ENCODE measurements around the gene POLA1.
"Not testable (repeated sequence)": the region's sequence is repeated elsewhere in the genome, so short reads cannot be mapped to it uniquely, and the experiment has no call there.

Gene POLA1, protein sequence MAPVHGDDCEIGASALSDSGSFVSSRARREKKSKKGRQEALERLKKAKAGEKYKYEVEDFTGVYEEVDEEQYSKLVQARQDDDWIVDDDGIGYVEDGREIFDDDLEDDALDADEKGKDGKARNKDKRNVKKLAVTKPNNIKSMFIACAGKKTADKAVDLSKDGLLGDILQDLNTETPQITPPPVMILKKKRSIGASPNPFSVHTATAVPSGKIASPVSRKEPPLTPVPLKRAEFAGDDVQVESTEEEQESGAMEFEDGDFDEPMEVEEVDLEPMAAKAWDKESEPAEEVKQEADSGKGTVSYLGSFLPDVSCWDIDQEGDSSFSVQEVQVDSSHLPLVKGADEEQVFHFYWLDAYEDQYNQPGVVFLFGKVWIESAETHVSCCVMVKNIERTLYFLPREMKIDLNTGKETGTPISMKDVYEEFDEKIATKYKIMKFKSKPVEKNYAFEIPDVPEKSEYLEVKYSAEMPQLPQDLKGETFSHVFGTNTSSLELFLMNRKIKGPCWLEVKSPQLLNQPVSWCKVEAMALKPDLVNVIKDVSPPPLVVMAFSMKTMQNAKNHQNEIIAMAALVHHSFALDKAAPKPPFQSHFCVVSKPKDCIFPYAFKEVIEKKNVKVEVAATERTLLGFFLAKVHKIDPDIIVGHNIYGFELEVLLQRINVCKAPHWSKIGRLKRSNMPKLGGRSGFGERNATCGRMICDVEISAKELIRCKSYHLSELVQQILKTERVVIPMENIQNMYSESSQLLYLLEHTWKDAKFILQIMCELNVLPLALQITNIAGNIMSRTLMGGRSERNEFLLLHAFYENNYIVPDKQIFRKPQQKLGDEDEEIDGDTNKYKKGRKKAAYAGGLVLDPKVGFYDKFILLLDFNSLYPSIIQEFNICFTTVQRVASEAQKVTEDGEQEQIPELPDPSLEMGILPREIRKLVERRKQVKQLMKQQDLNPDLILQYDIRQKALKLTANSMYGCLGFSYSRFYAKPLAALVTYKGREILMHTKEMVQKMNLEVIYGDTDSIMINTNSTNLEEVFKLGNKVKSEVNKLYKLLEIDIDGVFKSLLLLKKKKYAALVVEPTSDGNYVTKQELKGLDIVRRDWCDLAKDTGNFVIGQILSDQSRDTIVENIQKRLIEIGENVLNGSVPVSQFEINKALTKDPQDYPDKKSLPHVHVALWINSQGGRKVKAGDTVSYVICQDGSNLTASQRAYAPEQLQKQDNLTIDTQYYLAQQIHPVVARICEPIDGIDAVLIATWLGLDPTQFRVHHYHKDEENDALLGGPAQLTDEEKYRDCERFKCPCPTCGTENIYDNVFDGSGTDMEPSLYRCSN (N-terminal part only)

DNA sequence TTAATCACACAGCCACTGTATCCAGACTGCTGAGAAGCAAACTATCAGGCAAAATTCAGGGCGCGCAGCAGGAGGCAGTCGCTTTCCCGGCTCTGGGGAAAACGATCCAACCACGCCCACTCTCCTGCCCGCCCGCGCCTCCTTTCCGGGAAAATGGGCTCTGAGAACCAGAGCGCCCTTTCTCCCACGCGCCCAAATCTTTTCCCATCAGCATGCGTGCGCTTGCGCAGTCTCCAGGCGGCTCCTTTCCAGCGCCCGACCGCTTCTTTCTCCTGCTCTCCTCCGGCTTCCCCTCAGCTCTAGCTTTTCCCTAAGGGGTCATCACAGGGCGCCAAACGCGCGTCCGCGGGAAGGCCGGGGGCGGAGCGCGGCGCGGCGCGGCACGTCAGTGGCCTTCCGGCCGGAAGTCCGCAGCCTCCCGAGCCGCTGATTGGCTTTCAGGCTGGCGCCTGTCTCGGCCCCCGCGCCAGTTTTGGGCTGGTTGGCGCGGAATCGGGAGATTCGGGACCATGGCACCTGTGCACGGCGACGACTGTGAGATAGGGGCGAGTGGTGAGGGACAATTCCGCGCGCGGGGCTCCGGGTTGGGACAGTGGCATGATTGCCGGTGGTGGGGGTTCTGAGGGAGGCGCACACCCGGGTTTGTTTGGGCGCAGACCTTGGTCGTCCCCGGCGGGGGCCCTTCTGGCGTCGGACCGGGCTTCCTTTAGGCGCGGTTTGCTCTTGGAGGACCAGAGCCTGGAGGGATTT is at the start of gene POLA1:
TSS of gene POLA1 (plus strand) at position 466 of the 750 bp plus-strand sequence. CDS start at position 510, 44 bp downstream.
- peak; percentile 98 for DNase-seq (ENCODE audit: low spot score)

DNA sequence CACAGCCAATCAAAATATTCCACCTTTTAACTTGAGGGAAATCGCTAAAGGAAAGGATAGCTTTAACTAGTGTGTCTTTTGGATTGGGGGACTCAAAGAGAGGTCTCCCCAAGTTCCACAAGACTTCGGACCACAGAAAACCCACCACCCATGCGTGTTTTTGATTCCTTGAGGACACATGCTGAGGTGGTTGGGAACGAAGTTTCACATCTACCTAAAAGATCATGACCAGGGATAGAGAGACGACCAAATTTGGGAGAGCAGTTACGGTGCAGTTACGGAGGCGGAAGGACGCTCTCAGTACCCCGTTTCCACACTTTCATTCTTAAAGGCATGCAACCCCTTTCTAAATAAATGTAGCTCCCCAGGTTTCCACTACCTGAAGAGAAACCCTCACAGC is 47.7 kb upstream of the POLA1 start:
- DNase-seq (ENCODE audit: low spot score): no peak

DNA sequence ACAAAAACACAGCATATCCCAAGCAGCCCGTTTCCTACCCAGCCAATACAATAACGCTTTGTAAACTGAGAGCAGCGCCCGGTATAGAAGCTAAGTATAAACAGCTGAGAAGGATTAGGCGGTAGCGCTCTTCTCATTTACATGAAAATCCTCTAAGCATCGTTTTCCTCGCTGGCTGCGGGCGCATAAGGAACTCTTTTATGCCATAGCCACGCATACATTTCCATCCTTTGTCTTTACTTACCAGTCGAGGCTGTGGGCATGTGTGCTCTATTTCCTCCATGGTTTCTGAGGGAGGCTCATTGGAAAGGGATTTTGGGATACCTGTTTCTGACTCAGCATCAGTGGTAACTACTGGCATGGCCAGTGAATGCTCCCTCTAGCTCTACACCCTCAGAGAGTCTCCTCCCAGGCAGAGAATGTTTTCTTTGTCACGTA is 47.0 kb upstream of the POLA1 start:
- no peak for DNase-seq (ENCODE audit: low spot score)

DNA sequence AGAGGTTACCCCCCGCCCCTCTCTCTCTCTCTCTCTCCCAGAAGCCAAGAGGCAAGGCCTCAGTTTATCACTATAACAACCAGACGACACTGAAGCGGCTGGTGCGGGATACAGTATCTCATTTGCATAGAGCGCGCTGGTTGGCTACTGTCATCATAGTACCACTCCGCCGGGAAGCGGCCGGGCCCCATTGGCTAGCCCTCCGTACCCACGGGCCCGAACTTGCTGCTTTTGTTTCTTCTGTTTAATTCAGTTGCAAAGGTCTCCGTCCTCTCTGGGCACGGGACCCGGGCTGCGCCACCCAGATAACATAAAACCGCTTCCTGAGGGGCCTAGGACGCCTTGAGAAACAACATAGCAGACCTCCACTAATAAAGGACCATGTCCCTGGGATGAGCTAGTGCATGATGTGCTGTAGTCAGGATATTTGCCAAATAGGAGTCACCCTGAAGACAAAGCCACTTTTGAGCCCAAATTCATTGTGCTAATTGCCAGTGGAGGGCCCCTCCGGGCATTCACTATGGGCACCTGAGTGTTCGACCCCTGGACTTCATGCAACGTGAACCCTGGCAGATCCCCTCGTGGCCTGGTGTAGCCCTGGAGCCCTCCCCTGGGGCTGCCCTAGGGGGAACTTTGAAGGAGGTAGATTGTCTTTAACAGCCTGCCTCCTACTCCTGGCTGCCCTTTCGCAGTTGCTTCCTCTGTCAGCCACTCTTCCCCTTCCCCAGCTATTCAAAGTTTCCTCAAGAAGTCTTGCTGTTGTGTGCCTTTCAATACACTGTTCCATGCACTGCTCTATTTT is 46.3 kb upstream of the POLA1 start, which contains the start of gene PCYT1B:
TSS of gene PCYT1B (minus strand) at position 91 of the 802 bp plus-strand sequence. CDS start 242 bp downstream, outside the sequence.
- DNase-seq (ENCODE audit: low spot score): peak; percentile 31

DNA sequence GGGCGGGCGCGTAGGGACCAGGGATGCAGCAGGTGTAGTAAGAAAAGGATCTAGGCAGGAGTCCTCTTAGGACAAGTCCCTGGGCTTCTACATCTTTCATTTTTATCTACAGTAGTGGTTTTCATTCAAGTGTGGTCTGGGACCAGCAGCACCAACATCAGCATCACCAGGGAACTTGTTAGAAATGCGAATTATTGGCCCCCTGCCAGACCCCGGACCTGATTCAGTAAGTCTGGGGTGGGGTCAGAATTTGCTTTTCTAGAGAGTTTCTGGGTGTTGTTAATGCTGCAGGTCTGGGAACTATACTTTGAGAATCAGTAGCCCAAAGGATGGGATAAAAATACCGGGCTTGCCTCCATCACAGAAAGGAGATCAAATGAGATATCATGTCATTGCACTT is 45.2 kb upstream of the POLA1 start:
- no peak for DNase-seq (ENCODE audit: low spot score)

DNA sequence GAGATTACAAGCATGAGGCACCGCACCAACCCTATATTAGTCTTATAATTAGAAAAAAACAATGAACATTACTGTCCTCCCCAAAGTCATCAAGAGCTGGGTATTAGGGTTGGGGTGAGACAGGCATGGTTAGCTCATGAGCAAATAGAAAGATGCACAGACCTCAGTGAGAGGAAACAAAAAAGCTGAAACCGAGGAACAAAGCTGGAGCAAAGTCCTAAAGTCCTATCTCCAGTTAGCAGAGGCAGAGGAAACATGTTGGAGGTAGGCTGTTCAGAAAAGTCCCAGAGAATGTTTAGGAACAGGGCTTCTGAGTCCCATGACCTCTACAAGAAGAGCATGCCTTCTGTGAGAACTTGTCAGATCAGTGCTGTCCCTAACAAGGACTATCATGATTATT is 41.9 kb upstream of the POLA1 start:
- DNase-seq (ENCODE audit: low spot score): no peak

DNA sequence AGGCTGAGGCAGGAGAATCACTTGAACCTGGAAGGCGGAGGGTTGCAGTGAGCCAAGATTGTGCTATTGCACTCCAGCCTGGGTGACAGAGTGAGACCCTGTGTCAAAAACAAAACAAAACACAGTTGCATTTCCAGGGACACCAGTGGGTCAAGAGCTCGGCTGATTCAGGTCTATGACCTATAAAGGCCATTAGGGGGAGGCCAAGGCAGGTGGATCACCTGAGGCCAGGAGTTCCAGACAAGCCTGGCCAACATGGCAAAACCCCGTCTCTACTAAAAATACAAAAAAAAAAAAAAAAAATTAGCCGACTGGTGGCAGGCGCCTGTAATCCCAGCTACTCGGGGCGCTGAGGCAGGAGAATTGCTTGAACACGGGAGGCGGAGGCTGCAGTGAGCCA is 38.0 kb upstream of the POLA1 start:
- not testable (repeated sequence) for DNase-seq (ENCODE audit: low spot score)

DNA sequence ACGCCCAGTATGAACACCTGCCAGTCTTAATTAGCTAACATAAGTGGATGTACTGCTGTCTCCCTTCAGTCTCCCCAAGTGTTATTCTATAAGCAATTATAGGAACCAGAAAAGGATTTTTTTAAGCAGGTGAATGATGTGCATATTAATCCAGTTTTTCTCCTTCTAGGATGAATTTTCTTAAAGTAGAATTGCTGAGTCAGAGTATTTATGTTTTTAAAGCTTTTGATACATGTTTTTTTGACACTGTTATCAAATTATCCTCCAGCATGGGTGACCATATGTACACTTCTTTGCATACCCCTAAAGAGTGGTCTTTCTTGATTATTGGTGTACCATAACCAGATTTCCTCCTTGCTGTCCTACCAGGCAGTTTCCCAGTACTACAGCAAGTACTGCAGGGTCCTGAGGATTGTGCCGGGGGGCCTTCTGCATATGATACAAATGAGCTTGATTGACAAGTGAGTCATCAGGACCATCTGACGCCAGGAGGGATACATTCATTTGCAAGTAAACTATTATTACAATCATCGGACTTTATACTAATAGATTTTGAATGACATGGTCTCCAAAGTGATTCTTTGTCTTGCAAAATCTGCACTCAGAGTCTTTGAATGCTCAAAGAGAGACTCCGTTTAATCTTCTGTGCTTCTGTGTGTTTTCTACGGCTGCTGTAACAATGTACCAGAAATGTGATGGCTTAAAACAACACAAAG is 35.9 kb upstream of the POLA1 start:
- no peak for DNase-seq (ENCODE audit: low spot score)

DNA sequence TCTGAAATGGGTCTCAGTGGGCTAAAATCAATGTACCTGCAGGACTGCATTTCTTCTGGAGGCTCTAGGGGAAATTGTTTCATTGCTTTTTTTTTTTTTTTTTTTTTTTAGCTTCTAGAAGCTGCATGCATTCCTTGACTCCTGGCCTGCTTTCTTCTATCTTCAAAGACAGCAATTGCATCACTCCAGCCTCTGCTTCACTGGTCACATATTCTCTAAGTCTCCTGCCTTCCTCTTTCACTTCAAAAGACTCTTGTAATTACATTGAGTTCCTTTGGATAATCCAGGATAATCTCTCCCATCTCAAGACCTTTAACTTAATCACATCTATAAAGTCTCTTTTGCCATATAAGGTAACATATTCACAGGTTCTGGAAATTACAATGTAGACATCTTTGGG is 35.3 kb upstream of the POLA1 start:
- DNase-seq (ENCODE audit: low spot score): no peak

DNA sequence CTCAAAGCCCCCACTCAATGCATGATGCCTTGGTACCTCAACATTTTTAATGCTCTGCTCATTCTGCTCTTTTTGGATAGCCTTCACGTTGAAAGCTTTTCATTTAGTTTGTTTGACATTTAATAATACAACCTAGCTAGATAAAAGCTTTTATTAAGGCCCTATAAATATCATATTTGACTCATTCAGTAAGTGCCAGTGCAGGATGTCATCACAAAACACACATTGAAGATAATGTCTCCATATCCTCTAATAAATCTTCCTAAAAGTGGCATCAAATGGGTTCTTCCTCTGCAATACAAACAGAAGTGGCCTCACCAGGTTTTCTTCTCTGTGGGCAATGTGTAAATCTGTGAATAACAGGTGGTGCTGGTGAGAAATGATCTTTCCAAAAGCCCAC is 34.6 kb upstream of the POLA1 start:
- DNase-seq (ENCODE audit: low spot score): no peak

DNA sequence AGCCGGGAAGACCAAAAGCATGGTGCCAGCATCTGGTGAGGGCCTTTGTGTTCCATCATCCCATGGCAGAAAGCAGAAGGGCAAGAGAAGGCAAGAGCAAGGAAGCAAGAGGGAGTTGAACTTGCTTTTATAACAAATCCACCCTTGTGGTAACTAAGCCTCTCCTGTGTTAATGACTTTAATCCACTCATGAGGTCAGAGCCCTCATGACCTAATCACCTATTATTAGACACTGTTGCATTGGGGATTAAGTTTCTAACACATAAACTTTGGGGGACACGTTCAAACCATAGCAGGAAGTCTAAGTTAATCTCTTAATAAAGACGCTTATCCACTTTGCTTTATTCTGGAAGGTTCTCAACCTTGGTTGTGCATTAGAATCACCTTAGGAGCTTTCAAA is 34.1 kb upstream of the POLA1 start:
- DNase-seq (ENCODE audit: low spot score): no peak

DNA sequence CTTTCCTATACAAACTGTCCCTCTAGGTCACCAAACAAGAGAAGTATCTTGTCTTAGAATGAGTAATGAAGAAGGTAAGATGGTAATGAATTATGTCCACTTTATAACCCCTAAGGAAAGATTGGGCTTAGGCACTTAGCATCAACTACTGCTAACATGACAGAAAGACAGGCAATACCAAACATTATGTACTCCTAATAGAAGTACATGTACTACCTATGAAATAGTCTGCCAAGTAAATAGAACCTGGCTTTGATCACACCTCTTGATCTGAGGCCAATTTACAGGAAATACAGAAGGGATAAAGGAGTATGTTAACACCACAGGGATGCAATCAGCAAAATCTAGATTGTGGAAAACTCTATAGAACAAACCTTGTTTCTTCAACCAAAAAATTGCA is 32.4 kb upstream of the POLA1 start:
- DNase-seq (ENCODE audit: low spot score): no peak

DNA sequence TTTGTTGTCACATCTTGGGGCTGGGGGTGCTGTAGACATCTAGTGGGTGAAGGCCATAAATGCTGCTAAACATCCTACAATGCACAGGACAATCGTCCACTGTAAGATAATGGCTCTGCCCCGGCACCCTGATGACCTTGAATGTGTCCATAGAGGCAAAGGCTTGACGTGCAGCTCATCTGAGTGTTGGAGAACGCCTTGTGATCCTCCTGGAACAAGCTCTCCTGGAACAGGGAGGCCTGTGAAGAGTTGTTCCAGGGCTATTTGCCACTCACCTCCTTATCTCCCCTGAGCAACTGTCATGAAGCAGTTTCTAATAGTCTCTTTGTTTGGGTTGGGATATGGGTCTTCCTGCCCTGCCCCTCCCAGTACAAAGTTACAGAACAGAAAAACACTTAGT is 31.4 kb upstream of the POLA1 start:
- no peak for DNase-seq (ENCODE audit: low spot score)

DNA sequence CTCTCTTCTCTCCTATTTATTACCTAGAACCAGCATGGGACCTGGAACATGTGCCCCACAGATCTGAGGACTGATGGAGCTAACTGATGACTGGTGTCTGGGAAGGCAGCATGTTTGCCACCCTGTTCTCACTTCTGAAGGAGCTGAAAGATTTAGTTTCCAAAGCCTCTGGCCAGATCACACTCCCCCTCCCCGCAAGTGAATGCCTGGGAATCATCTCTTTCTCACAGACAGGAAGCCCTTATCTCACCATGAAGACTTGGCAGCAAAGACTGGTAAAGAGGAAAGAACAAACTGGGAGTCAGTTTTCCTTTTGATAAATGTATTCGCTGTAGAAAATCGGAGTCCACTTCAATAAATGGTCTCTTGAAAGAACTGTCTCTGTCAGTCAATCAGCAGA is 25.6 kb upstream of the POLA1 start:
- no peak for DNase-seq (ENCODE audit: low spot score)

DNA sequence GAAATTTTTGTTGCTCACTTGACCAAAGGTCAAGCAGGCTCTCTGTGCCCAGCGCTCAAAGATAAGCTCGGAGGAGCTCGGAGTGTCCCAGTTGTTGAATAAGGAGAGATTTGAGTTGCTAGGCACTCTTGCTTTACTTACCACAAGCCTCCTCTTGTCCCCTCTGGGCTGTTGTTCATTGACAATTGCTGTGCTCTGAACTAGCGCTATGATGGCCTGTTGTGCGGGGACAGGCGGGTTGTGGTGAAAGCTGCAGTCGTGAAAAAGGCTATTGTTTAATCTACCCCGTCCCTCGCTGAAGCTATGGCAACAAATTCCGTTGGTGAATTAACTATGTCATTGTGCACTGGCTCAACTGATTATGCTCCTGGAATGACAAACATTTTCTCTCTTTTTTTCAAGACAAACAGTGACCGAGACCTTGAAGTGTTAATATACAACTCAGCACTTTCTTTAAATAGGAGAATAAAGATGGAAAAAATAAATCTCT is 21.0 kb upstream of the POLA1 start:
- peak; percentile 51 for DNase-seq (ENCODE audit: low spot score)

DNA sequence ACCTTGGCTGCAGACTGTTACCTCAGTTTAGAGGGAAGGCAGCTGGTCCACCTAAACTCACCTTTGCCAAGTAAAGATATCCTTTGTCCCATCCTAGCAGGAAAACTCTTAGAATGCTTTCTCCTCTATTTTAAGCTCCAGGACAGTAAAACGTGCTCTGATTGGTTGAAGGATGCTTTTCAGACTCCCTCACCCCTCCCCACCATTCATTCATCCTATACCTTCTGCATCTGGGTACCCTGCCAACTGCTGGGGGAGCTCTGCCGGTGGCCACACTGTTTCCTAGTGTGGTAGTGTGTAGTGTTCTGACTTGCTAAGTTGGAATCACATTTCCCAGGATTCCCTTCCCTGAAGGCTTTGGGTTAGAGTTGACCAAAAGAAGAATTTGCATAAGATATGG is 20.3 kb upstream of the POLA1 start:
- no peak for DNase-seq (ENCODE audit: low spot score)

DNA sequence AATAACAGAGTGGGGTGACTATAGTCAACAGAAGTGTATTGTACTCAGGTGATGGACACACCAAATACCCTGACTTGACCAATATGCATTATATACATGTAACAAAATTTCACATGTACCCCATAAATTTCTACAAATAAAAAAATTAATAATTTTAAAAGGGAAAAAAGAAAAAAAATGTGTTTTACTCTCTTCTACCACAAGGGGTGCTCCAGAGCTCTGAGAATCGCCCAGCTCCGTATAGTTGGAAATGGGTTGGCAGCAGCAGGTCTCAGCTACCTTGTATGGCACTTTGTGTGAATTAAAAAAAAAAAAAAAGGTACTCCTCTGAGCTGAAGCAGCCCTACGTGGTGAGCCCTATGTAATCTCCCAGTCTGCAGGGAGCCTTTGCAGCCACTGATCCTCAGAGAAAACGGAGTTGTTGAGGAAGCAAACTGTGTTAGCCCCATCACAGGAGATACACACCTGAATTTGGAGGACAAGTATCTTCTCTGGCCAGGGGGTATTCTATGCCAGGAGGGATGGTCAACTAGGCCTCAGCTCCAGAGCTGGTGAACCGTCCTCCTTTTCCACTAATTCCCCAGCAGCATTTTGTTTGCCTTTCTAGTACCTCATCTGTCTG is 17.2 kb upstream of the POLA1 start:
- no peak for DNase-seq (ENCODE audit: low spot score)

DNA sequence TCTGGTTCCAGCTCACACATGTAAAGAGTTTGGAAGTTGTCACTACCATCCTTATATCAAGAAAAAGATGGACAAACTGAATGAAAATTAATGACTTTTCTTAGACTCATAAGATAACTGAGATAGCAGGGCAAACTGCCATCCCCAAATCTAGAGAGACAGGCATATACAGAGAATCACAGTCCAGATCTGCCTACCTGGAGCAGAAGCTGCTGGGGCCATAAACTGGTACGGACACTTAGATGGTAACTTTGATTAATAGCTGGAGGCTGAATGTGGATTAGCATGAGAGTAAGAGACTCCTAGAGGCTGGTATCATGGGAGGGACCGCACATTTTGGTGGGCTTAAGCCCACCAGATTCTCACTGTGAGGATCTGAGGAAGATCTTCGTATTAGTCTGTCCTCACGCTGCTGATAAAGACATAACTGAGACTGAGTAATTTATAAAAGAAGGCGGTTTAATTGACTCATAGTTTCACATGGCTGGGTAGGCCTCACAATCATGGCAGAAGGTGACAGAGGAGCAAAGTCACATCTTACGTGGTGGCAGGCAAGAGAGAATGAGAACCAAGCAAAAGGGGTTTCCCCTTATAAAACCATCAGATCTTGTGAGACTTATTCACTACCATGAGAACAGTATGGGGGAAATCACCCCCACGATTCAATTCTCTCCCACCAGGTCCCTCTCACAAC is 10.8 kb upstream of the POLA1 start:
- DNase-seq (ENCODE audit: low spot score): no peak

DNA sequence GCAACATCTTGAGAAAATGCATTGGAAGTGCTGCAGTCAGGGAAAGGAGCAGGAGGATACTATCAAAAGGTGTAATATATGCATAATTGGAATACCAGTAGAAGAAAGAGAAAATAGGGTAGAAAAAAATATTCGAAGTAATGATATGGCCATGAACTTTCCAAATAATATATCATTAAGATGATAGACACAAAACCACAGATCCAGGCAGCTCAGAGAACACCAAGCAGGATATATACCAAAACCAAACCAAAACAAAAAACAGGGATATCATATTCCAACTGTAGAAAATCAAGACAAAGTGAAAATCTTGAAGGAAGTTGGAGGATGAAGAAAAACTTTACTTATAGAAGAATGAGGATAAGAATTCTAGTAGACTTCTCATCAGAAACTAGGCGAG is 9.7 kb upstream of the POLA1 start:
- no peak for DNase-seq (ENCODE audit: low spot score)

Data from COLO829 (cell line).